Peyer's patch (tissue), 4 donors: ENCODE results near the gene LGMN. TPM values are rescaled to one million over a fixed set of nuclear protein-coding genes. Genes with fewer than 3 reads are reported as not detected.
A peak's percentile ranks its signal among the peaks of the same experiment; 100 is the strongest.

Experiments
- DNase-seq, 3 donors: peaks; one replicate each; pipeline ENCODE4 v3.0.0-alpha.2; 2017 to 2019
- H3K27ac ChIP-seq, 4 donors: fragments of 200-600 bp; sonication (generic); one replicate each; pipeline ENCODE4 v1.5.1; 2016 to 2019
- H3K27me3 ChIP-seq, 2 donors: fragments of 200-600 bp; sonication (generic); one replicate each; pipeline ENCODE4 v1.5.1; 2019
- H3K36me3 ChIP-seq, 3 donors: fragments of 200-600 bp; sonication (generic); one replicate each; pipeline ENCODE4 v1.5.1; 2016 to 2019
- H3K4me1 ChIP-seq, 4 donors: fragments of 200-600 bp; sonication (generic); one replicate each; pipeline ENCODE4 v1.5.1; 2016 to 2019
- H3K4me3 ChIP-seq, 4 donors: fragments of 200-600 bp; sonication (generic); 1 replicate in 3 of 4; 2 replicates in 1 of 4; pipeline ENCODE4 v1.5.1; 2016 to 2019; ENCODE audit warnings: mild to moderate bottlenecking in 1 of 4
- H3K9me3 ChIP-seq, 4 donors: fragments of 200-600 bp; sonication (generic); one replicate each; pipeline ENCODE4 v1.5.1; 2016 to 2019; ENCODE audit warnings: mild to moderate bottlenecking in 1 of 4
- CTCF ChIP-seq, 6 experiments: fragments of 450-650 bp in 4 of 6; fragments of 200-600 bp in 2 of 6; sonication (generic) in 1 of 6; IDR thresholded peaks; one replicate each; pipeline ENCODE4 v1.5.1; 2017 to 2019; ENCODE audit warnings: antibody characterized with exemption in 6 of 6, mild to moderate bottlenecking in 3 of 6, moderate library complexity in 1 of 6
- POLR2A ChIP-seq, 2 donors: fragments of 450-650 bp; IDR thresholded peaks; one replicate each; pipeline ENCODE4 v1.5.1; 2017; ENCODE audit warnings: antibody characterized with exemption in 2 of 2, mild to moderate bottlenecking in 2 of 2, moderate library complexity in 2 of 2
- total RNA-seq, 4 donors: library from RNA; depleted of rRNA; stranded (reverse); fragments of >200 nt; gene quantifications; one replicate each; pipeline ENCODE4 v1.1.0, GENCODE V29; 2016

The LGMN gene
- total RNA-seq, 4 donors from 2014 or later = 16.5 to 108 (median 82.5) TPM

GRCh38 chr14:92711976-92712653 is 36.3 kb downstream of the LGMN start:
- no peak overlapping the region for H3K4me3 ChIP-seq
- no peak overlapping the region for H3K27ac ChIP-seq
- no peak for DNase-seq
- no peak for TF ChIP-seq POLR2A (IDR thresholded peaks at IDR 0.05)
- TF ChIP-seq CTCF (IDR thresholded peaks at IDR 0.05) = no peak
- H3K4me1 ChIP-seq = no peaks in the 10 kb centered on the region
- H3K27me3 ChIP-seq = no peaks in the 10 kb centered on the region
- H3K9me3 ChIP-seq = no peaks in the 10 kb centered on the region
- H3K36me3 ChIP-seq = peaks cover 0 to 61% (median 0%) of the 10 kb centered on the region in 3 donors

GRCh38 chr14:92710001-92710341 is 38.5 kb downstream of the LGMN start:
- Histone ChIP-seq H3K9me3 (no peaks in the 10 kb centered on the region), H3K4me3 (no peak overlapping the region), H3K4me1 (peaks cover 0 to 3% (median 0%) of the 10 kb centered on the region in 4 donors), H3K27ac (no peak overlapping the region), H3K36me3 (peaks cover 0 to 73% (median 0%) of the 10 kb centered on the region in 3 donors), H3K27me3 (no peaks in the 10 kb centered on the region)
- no peak for DNase-seq
- TF ChIP-seq CTCF (IDR thresholded peaks at IDR 0.05) (no peak), POLR2A (IDR thresholded peaks at IDR 0.05) (no peak)

- DNase-seq = no peak
- no peak overlapping the region for H3K4me3 ChIP-seq
- no peak for TF ChIP-seq POLR2A (IDR thresholded peaks at IDR 0.05)
- TF ChIP-seq CTCF (IDR thresholded peaks at IDR 0.05) = no peak
- H3K9me3 ChIP-seq = no peaks in the 10 kb centered on the region
- H3K27me3 ChIP-seq = no peaks in the 10 kb centered on the region
- peaks cover 0 to 7% (median 0%) of the 10 kb centered on the region in 4 donors for H3K4me1 ChIP-seq
- no peak overlapping the region for H3K27ac ChIP-seq
- H3K36me3 ChIP-seq = peaks cover 0 to 78% (median 0%) of the 10 kb centered on the region in 3 donors
These were observed 39.0 kb downstream of the LGMN start for GRCh38 chr14:92709340-92710000.

GRCh38 chr14:92706386-92706785 is 42.0 kb downstream of the LGMN start:
- H3K4me3 ChIP-seq = no peak overlapping the region
- DNase-seq = no peak
- no peak overlapping the region for H3K27ac ChIP-seq
- TF ChIP-seq CTCF (IDR thresholded peaks at IDR 0.05) (no peak), POLR2A (IDR thresholded peaks at IDR 0.05) (no peak)
- no peaks in the 10 kb centered on the region for H3K27me3 ChIP-seq
- peaks cover 0 to 64% (median 0%) of the 10 kb centered on the region in 3 donors for H3K36me3 ChIP-seq
- no peaks in the 10 kb centered on the region for H3K9me3 ChIP-seq
- peaks cover 0 to 15% (median 0%) of the 10 kb centered on the region in 4 donors for H3K4me1 ChIP-seq

- Histone ChIP-seq H3K4me3 (no peak overlapping the region), H3K9me3 (no peaks in the 10 kb centered on the region), H3K4me1 (peaks cover 0 to 15% (median 0%) of the 10 kb centered on the region in 4 donors), H3K36me3 (peaks cover 0 to 48% (median 0%) of the 10 kb centered on the region in 3 donors), H3K27ac (peak overlapping the region in 2 of 4 donors; percentile 1 to 78), H3K27me3 (no peaks in the 10 kb centered on the region)
- TF ChIP-seq POLR2A (IDR thresholded peaks at IDR 0.05) (no peak), CTCF (IDR thresholded peaks at IDR 0.05) (no peak)
- DNase-seq = no peak
These were observed 43.6 kb downstream of the LGMN start for GRCh38 chr14:92704821-92705220.
